AG08395 (cell line): ENCODE results near the gene ENTPD8.

Experiments
- DNase-seq: peaks from one replicate; pipeline ENCODE4 v3.0.0; 2012; ENCODE audit warnings: mixed read lengths, low spot score

Gene ENTPD8, protein sequence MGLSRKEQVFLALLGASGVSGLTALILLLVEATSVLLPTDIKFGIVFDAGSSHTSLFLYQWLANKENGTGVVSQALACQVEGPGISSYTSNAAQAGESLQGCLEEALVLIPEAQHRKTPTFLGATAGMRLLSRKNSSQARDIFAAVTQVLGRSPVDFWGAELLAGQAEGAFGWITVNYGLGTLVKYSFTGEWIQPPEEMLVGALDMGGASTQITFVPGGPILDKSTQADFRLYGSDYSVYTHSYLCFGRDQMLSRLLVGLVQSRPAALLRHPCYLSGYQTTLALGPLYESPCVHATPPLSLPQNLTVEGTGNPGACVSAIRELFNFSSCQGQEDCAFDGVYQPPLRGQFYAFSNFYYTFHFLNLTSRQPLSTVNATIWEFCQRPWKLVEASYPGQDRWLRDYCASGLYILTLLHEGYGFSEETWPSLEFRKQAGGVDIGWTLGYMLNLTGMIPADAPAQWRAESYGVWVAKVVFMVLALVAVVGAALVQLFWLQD

DNA sequence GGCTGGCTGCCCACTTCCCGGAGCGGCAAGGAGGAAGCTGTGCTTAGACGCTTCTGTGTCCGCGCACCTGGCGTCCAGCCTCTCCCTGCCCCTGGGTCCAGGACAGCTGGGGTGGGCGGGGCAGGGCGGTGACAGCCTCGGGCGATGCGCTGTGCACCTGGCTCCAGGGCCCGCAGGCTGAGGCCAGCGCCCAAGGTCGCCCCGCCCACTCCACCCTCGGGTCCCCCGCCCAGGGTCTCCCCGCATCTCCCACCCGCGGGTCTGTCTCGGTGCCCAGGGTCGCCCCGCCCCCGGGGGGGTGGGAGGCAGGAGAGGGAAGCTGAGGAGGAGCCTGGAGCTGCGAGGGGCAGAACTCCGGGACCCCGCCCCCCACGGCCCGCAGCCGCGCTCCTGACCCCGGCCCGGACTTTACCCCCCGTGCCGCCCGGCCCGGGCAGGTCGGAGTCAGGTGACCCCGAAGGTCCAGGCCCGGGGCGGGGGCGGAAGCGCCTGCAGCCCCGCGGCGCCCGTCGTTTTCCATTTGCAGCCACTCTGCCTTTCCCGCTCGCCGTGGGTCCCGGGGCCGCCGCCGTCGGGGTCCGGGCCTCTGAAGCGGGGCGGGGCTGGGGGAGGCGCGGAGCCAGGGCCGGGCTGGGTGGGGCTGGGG lies at the start of gene ENTPD8:
ENTPD8 (minus strand) TSS at position 69 of the 646 bp plus-strand sequence. CDS start 3,072 bp downstream, outside the sequence.
- DNase-seq: no peak

DNA sequence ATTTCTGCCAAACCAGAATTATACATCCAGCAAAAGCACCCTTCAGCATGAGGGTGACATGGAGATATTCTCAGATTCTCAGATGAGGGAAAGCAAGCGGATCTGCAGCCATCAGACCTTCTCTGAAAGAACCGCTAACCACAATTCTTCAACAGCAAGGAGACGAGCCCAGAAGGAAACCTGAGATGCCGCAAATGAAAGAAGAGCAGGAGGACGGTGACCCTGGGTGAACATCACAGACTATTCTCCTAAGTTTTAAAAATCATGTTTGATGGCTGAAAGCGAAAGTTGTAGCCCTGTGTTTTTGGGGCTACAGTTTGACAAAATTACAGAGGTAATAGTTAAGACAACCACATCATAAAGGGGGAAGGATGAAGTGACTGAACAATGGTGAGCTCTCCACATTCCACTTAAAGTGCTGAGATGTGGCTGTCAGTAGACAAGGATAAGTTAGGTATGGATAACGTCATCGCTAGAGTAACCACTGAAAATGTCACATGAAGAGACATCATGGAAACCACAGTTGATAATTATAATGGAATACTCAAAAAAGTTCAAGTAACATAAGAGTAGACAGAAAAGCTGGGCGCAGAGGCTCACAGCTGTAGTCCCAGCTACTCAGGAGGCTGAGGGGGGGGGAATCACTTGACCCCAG lies 49.5 kb upstream of the ENTPD8 start:
- no peak for DNase-seq

DNA sequence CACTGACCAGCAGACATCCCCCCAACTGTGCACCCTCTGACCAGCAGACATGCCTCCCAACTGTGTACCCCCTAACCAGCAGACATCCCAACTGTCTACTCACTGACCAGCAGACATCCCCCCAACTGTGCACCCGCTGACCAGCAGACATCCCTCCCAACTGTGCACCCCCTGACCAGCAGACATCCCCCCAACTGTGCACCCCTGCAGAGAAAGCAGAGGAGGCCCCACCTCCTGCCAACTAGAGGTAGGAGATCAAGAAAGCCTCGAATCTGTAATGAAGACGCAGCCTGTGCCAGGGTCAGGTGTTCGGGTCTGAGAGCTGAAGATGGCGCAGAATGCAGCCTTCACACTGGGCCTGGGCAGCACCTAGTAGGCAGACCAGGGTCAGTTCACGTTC lies 47.7 kb upstream of the ENTPD8 start:
- DNase-seq: no peak

DNA sequence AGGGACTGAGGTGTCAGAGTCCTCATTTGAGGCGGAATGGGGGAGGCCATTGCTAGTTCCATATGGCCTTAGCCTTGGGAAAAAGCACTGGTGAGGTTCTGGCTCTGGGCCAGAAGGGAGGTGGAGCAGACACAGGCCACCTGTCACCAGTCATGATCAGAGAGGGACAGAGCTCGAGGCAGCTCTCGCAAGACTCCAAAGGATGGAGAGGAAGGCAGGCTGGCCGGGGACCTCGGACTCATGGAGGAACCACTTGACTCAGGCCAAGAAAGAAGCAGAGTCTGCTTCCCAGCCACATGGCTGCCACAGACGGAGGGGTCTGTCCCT lies 47.1 kb upstream of the ENTPD8 start:
- no peak for DNase-seq

DNA sequence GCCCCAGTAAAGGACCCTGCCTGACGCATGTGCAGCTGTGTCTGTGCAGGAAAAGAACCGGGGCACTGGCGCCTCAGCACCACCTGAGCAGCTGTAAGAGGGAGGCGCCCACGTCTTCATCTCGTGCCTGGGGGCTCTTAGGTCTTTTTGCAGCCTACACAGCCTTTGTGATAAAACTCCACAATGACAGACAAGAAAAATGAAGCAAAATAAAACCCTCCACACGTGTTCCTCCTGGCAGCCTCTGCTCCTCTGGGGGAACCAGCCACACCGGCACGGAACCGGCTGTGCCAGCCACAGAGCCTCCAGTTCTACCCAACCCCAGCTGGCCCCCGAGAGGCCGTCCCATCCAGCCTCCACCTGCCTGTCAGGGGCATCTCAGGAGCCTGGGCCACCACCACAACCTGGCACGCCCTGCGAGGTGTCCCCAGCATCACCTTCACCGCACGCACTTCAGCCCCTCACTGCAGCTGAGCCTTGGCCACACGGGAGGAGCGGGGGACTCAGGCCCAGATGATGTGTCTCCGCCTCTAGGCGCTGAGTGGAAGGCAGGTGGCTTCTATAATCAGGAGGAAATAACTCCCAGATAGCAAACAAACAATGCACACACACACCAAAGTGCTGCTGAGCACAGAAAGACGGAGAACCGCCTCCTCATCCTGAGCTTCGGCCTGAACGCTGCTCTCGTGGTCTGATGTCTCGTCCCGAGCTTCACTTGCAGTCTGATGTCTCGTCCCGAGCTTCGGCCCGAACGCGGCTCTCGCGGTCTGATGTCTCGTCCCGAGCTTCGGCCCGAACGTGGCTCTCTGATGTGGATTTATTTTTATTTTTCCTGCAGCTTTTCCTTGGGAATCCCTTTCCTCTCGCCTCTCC lies 46.5 kb upstream of the ENTPD8 start:
- DNase-seq: no peak

DNA sequence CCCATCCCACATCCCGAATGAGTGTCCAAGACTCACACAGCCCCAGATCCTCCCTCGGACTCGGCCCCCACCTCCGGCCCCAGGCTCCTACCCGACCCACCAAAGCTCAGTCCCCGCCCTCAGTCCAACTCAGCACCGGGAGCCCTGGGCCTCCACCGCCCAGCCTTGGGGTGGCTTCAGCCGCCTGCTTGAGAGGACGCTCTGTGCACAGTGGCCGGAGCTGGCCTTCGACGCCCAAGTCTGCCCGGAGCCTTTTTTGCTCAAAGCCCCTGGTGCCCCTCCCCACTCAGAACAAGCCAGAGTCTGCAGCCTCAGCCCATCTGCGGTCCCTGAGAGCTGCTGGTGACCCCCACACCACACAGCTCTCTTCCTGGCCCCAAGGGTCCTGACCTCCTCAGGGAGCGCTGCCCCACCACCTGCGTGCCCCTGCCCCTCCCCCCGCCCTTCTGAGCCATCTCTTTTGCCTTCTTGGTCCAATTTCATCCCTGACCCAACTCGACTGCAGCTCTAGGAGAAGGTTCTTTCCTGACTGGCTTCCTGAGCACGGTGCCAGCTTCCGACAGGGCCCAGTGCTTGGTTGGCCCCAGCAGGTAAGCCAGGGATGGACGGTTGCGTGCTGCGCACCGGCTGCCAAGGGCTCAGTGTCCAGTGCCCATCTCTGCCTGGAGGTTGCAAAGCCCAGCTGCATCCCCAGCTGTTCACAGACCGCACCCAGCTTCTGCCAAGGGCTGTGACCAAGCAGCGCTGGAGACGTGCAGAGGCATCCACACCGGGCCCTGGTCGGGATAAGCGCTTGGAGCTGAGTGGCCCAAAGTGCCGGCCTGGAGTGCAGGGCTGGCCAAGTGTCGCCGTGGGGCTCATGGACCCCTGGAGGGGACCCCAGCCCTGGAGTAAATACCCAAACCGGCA lies 45.6 kb upstream of the ENTPD8 start:
- no peak for DNase-seq

DNA sequence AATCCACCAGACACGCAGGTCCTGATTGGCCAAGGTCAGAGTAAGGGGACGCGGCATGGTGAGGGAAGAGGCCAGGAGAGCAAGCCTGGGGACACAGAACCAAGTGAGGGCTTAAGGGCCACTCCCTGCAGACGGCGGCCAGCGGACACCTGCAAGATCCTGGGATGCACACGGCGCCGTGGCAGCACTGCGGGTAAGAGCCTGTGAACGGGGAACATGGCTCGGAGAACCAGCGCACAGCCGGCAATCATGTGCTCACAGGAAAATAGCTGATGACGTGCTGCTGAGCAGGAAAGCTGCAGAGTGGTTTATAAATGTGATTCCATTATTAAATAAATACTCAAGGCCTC lies 45.0 kb upstream of the ENTPD8 start:
- no peak for DNase-seq

DNA sequence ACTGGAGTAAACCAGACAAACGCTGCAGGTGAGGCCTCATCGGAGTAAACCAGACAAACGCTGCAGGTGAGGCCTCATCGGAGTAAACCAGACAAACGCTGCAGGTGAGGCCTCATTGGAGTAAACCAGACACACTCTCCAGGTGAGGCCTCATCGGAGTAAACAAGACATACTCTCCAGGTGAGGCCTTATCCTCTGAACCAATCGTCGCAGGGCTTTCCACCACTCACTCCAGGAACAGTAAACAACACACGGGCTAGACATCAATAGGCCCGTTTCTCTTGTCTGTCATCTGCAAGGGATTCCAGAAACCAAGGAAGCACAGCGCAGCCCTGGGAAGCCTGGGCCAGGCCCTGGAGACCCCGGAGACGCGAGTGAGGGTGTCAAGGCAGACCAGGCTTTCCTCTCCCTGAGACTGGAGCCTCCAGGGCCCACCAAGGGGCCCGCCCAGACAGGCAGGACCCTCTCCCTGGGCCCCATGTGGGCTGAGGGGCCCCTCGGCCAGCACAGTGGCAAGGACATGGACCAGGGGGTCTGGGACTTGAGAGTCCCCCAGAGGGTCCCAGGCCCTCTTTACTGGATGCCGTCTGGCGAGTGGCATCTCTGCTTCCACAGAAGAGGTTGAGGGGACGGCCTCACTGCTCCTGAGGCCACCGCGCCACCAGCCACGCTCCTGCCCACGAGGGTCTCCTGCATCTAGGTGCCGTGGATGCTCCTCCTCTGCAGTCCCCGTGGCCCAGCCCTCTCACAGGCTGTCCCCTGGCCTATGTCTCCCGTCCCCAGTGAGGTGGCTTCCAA lies 44.4 kb upstream of the ENTPD8 start:
- DNase-seq: no peak

DNA sequence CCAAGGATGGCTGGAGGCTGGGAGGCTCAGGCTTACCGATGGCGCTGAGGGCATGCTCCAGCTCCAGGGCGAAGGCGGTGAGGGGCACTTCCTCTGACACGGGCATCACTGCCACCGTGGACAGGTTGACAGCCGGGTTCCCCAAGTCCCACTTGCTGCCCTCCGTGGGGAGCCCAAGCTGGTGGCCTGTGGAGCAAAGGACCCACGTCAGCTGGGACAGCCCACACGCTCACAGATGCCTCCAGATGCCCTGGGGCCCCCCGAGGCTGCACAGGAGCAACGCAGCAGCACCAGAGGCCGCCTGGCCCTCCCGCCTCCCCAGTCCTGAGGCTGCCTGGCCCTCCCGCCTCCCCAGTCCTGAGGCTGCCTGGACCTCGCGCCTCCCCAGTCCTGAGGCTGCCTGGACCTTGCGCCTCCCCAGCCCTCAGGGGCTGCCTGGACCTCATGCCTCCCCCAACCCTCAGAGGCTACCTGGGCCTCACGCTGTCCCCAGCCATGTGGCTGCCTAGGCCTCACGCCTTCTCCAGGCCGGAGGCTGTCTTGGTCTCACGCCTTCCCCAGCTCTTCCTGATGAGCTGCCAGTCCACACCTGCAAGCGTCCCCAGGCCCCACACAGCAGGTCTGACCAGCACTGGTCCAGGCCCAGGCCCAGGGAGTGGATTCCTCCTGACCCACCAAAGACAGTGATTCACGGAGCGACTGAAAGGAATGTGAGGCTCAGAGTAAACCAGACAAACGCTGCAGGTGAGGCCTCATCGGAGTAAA lies 43.6 kb upstream of the ENTPD8 start:
- no peak for DNase-seq

DNA sequence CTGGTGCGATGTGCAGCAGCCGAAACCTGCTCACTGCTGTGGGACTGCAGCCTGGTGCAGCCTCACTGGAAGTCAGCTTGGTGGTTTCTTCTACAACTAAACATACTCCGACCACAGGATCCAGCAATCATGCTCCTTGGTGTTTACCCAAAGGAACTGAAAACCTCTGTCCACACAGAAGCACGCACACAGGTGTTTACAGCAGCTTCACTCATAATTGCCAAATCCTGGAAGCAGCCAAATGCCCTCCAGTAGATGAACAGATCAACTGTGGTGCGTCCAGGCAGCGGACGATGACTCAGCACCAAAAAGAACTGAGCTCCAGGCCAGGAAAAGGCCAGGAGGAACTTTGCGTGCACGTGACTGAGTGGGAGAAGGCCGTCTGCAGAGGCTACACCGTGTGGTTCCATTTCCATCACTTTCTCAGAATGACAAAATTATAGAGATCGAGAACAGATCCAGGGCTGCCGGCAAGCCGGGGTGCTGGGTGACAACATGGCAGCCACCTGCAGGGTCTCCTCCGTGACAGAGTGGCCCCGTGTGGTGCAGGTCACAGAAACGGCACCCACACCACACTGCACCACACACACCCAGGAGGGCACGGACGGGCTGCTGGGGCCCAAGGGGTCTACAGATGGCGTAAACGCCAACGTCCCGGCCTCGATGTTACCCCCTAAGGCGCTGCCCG lies 41.1 kb upstream of the ENTPD8 start:
- DNase-seq: peak; percentile 31

DNA sequence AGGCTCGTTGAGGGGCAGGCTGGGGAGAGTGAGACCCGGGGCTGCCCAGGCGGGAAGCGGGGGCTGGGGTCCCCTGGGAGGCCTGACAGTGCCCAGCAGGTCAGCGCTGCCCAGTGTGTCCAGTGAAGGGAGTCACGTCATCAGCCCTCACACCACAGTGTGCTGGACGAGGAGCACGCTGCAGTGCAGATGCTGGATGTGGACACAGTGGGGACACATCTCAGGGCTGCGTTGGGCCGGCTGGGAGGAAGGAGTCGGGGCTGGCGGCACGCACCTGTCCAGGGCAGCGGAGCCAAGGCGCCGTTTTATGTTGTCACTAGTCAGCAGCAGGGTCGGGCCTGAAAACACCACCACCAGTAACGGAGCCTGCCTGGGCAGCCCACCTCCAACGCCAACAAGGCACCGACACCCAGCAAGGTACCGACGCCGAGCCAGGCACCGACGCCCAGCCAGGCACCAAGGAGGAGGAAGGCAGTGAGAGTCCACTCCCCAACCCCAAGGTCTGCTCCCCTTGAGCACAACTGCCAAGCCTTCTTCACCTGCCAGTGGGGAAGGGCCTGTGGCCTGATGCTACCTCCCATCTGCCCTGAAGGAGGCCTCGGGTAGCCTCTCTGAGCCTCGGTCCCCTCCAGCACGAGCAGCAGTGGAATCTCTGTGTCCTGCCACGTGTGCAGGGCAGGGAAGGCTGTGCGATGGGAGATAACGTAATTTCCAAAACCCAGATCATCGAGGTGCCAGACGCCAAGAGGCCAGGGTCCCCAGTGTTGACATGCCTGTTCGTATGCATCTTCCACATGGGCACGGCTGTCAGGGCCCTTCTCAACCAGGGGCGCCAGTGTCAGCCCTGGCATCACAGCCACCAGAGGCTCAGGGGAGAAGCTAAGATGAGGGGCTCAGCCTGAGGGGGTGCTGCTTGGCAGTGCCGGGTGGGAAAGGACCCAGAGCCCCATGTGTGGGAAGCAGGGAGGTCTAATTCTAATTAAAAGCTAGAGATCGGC lies 39.8 kb upstream of the ENTPD8 start:
- DNase-seq: no peak

DNA sequence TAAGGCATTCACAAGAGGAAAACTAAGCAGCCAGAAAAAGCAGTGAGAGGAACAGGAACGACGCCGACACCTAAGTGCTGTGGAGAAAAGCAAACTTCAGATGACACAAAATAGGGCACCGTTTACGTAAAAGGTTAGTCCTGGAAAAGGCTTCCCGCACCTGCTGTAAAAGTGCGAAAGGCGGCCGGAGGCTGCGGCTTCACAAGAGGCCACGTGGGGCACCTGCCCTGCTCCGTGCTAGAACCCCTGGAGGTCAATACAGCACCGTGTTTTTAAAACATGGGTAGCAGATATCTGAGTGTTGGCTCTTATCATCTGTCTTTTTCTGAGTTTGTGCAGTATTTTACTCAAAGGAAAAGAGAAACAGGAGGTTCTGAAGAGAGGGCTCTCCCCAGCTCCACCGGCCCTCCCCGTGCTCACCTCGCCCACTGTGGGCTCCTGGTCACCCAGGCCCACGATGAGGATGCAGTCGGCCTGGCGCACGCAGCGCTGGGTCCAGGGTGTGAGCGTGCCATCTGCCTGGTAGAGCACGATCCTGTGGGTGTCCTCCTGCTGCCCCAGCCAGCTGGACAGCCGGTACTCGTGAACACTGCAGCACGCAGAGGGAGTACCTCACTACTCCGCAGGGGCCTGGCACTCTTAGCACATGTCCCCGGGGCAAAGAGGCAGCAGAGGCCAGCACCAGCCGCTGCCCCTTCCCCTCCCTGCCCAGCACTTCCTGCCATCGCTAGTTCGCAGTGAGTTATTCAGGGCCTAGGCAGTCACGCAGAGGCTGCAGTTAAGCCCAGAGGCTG lies 38.9 kb upstream of the ENTPD8 start:
- no peak for DNase-seq

DNA sequence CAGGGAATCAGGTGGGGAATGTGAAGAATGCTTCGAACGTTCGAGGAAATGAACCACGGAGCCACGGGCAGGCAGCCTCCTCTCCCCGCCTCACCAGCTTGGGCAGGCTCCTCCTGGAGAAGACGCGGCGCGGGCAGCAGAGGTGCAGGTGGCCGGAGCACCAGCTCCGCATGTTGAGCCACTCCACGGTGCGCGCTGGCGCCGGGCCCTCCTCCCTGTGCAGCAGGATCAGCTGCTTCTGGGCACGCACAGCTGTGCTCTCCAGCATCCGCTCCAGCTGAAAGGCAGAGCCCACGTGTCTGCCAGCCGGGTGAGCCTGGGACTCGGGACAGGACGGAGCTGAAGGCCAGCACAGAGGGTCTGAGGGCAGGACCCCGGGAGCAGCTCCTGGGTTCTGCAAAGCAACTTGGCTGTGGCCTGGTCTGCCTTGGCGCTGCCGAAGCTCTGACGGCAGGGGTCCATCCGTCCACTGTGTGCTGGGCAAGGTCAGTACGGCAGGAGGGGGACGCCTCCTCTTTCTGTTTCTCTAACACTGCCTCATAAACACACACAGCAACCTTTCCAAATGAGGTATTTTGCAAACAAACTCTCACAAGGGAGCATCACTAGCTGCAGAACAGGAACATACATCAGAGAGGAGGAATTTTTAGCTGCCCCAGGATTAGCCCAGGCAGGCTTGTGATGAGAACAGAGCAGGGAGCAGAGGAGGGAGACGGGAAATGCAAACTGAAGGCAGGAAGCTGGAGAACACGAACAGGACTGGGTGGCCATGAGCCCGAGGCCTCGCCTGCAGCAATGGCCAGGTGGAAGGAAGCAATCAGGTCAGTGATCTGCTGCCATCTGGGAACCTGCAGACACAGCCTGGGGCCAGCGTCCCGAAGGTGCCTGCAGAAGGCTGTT lies 38.1 kb upstream of the ENTPD8 start:
- DNase-seq: peak; percentile 39

DNA sequence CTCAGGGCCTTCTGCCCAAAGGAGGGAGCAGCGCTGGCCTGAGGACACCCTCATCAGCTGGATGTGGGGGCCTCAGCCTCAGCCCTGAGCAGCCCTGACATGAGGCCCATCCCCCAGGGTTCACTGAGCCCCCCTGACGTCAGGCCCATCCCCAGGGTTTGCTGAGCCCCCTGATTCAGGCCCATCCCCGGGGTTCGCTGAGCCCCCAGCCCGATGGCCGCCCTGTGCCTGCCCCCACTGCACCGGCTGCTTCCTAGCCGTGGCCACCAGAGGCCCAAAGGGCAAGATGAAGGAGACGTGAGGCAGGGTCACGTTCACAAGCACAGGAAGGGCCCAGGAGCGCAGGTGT lies 37.4 kb upstream of the ENTPD8 start:
- DNase-seq: no peak

DNA sequence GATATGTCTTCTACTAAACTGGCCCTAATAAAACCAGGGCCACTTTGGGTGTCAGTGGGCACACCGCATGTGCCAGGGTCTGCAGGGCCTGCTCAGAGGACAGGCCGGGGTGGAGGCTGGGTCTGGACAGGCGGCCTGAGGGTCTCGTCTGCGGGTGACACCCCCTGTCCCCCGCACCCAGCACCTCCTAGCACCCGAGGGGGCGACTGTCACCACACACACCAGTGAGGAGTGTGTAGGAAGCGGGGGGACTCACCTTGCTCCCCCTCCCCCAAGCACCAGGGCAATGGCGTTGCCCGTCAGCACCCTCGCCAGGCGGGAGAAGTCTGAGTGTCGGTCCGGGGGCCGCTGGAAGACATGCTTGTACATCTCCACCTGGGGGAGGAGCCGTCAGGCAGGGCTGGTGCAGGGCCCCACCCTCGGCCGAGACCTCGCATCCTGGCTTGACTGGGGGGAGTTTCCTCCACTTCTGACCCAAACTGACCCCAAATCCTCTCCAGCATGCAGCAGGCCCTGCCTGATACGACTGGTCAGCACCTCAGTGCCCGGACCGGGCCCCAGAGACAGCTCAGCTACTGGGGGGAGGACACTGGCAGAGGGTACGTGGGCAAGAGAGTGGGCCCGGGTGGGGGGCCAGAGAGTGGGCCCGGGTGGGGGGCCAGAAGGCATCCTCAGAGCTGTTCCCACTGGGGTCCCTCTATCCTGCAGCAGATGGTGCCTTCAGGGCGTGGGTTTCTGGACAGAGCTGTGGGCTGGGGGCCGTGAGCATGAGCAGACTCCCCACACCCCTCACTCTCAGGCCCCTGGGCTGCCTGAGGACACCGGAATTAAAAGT lies 36.8 kb upstream of the ENTPD8 start:
- DNase-seq: no peak
